ENCODE measurements around the gene RAD51B.

The RAD51B gene

DNA sequence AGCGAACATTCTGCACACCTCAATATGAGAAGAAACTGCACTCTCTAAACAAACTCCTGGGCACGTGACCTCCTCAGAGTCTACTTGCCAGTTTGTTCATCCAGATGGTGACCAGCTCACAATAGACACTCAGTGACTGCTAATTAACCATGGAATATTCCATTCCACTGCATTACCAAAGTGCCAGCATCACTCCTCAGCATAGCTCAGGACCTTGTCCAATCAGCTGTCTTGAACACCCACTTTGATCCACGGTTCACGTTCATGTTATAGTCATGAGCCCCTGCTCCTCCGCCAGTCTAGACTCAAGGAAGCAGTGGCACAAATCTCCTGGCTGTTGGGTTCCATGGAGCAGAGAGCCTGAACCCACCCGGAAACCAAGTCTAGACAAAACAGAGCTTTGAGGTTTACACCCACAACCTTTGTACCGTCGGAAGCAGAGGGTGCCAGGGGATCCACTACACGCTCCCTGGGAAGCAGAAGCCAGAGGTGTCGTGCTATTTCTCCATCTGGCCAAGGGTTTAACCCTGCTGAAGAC, 688.0 kb downstream of the RAD51B start:
- no peak for DNase-seq

DNA sequence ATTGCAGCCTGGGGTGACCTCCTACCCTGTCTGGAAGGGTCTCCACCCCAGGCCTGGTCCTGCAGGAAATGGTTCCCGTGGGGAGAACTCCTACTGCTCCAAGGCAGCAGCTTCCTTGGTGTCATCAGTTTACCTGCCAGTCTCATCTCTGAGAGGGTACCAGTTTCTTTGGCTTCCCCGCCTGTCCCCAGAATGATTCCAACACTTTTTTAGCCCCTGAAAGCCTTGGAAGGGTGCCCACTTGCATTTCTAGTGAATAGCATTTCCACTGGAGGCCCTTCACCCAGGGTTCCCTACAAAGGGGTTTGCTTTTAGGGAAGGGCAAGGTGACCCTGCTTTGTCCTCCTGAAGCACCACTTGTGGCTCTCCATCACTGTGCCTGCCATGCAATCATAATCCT, 689.0 kb downstream of the RAD51B start:
- no peak for DNase-seq

DNA sequence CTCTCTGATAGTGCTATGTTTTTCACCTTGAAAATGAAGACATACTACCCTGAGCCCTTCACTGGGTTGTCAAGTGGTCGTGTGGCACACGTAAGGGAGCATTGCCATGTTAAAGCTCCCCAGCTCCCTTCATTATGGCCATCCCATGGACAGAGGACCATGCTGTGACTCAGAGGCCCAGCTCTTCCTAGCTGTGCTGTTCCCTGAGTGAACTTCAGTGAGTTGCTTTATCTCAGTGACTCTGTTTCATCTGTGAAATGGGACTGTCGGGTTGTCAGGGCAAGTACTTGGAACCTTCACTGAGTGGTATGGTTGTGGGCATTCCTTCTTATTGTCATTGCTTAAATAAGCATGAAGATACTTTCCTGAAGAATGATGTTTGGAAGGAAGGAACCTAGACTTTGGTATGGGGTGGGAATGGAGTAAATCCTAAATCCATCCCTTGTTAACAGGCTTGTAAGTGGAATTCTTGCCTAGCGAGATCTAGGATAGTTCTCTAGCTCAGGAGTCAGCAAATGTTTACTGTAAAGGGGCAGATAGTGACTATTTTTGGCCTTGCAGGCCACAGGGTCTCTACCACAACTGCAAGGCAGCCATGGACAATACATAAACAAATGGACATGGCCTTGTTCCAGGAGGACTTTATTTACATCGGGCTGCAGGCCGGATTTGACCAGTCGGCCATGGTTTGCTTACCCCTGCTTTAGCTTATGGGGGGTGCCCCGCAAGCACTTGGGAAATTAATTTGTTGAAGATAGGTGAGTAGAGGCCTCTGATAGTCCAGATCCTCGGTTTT, 689.8 kb downstream of the RAD51B start:
- DNase-seq: no peak

DNA sequence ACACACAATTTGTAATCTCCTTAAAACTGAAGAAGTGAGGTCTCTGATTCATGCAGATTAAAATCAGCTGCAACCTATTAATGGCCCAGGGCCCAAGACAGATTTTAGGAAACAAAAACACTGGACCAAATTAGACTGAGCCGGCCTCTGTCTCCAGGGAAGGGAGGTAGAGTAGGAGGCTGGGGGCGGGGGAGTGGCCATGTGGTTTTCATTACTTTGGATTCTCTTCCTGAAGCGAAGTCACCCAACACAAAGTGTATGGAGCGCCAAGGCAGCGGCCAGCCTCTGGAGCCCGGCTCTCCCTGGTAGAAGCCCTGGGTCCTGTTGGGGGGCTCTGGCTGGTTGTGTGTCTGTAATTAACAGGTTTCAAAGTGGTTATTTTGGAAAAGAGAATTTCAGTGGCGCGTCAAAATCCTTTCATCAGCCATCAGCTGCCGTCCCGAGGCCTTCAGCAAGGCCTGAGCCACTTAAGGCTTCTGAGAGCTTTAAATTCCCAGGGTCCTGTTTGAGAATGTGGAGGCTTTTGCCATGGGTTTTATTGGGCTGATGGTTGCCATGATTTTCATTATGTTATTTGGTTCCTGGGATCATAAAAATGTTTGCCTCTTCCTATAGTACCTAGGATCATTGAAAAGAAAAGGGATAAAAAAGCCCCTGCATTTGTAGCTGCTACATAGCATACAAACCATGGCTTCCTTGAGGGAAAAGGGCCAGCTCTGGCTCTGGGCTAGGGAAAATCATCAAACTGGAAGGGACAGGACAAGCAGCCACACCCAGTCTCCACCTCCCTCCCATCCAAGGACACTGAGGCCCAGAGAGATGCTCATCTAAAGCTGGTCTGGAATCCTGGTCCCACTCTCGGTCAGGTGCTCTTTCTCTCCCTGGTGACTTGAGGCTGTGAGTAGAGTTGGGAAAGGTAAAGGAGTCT, 690.9 kb downstream of the RAD51B start:
- no peak for DNase-seq

DNA sequence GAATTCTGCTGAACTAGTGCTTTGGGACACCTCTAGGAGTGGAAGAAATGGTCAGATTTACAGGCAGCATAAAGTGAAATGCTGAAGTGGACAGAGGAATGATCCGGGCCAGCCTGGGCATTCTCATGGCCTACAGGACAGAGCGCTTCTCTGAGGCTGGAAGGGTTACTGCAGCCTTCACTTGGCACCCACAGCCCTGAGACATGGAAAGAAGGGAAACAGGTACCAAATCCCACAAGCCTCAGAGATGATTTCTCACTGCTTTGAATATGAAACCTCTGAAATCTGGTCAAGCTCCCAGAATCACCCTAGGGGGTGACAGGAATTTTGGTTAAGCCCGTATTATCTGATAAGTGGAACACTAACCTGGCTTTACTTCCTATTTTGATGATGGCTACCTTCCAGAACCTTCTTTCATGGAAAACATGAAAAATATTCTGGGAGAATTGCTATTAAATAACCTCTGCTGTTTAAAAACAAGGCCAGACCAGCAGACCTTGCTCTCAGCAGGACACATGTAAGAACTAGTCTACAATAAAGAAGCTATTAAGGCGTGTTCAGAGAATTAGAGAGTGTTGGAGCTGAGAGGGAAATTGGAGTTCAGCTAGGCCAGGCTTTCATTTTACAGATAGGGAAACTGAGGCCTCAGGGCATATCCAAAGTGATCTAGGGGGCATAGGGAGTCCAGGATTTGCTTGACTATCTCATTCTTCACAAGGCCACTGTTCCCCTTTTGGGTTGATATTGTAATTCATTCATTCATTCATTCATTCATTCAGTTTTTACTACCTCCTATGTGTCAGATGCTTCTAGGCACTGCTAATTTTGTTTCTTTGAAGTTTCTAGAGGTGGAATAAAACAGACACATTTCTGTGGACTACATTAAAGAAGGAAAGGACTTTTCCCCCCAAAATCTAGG, 691.8 kb downstream of the RAD51B start:
- DNase-seq: no peak

DNA sequence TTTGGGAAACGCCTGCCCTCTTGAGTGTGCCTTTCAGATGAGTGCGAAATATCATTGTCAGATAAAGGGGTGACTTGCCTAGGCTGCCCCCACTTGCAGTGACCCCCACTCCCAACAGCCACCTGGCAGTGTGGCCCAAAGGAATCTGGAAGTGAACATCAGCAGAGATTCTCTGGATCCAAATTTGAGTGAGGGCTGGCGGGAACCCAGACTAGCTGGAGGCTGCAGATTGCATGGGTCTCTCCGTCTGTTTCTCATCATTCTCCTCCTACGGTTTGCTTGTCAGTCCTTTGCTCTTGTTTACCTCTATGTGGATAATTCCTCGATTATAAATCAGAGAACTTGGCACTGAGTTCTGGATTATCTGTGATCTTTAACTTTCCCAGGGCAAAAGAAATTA, 692.5 kb downstream of the RAD51B start:
- DNase-seq: no peak

DNA sequence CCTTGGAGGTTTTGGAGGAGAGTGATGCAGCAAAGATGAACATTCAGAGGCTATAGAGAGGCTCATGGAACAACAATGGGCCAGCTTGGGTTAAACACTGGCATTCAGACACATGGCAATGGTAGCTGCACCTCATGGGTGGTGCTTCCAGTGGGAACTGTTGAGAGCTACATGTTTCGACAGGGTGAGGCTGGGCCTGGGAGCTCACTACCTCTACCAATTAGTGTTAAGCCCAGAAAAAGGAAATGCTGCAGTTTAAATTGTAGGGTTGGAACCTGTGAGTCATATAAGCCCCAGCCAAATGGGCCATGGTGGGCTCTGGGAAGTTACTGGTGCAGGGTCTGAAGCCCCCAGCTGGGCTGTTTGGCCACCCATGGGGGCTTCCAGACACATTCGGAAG, 693.6 kb downstream of the RAD51B start:
- no peak for DNase-seq

DNA sequence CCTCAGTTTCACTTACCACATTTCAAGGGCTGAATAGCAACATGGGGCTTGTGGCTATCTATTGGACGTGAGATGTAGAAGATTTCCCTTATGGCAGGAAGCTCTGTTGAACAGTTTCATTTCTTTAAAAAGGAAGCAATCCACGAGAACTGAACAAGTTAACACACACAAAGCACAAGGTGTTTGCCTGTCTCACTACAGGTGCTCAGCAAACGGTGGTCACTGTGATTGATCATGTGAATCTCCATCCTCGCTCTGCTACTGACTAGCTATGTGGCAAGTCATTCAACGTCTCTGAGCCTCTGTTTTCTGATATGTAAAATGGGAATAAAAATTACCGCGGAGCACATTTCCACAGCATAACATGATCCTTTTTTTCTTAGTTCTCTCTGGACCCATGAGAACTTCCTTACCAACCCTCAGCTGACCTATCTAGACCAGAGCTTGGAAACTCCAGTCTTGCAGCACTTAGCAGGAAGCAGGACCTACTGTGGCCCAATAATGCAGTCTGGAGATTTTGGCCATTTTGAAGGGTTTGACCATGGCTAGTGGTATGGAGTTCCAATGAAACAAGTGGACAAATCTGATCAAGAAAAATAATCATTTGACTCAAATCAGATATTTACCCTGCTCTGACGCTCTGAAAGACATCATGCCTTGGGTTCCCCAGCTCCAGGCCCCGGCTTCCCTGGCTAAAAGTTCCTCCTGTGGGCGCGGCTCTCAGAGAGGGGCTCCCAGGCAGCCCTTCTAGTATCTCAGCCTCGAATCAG, 694.4 kb downstream of the RAD51B start:
- no peak for DNase-seq

DNA sequence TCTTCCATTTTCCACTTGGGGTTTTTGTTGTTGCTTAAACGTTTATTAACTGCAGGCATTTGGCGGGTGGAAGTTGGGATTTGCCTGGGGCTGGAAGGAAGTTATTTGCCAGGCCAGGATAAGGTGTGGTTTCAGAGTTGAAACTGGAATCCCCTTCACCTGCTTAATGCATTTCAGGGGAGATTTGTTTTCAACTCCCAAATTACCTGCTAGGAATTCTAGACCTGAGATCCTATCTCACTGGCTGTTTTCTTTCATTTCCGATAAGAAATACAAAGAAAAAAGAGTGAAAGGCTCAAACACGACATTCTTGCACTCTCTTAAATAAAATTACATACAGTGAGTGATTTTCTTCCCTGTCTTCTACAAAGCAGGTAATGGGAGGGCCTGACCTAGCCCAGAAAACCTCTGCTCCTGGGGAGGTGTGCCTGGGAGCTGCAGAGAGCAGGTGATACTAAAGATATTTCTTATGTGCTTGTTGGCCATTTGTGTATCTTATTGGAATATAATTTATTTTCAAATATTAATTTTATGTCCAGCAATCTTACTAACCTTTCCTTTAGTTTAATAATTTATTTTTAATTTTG, 695.1 kb downstream of the RAD51B start:
- DNase-seq: no peak

DNA sequence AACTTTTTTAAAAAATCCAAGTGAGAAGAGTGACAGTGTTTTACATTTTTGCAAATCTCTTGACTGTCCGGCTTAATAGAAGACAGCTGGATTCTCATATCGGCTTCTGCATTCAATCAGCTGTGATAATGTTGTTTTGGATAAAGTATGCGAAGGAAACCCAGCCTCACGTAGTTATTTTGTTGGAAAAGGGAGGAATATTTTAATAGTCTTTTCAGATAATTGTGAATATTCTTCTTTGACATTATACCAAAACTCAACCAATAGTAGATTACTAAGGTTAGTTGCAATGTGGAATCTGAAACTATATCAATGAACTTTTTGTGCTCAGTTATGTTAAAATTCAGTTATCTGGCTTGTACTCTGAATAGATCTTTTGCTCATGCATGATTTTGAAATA, 696.8 kb downstream of the RAD51B start:
- no peak for DNase-seq

DNA sequence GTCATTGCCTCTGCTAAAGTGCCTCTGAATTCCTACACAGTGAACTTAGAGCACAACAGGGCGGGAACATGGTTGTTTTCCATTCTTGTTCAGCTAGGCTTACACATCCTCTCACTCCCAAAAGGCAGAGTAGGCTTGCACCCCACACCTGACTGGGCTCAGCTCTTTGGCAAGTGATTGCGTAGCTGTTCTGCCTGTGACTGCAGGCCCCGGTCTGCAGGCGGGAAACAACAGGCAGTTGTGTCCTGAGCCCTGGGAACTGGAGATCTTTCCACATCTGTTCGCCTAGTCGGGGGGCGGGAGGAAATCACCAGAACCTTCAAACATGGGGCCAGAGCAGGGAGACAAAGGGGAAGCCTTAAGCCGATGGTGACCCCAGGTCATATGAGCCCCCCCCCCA, 698.6 kb downstream of the RAD51B start:
- no peak for DNase-seq

DNA sequence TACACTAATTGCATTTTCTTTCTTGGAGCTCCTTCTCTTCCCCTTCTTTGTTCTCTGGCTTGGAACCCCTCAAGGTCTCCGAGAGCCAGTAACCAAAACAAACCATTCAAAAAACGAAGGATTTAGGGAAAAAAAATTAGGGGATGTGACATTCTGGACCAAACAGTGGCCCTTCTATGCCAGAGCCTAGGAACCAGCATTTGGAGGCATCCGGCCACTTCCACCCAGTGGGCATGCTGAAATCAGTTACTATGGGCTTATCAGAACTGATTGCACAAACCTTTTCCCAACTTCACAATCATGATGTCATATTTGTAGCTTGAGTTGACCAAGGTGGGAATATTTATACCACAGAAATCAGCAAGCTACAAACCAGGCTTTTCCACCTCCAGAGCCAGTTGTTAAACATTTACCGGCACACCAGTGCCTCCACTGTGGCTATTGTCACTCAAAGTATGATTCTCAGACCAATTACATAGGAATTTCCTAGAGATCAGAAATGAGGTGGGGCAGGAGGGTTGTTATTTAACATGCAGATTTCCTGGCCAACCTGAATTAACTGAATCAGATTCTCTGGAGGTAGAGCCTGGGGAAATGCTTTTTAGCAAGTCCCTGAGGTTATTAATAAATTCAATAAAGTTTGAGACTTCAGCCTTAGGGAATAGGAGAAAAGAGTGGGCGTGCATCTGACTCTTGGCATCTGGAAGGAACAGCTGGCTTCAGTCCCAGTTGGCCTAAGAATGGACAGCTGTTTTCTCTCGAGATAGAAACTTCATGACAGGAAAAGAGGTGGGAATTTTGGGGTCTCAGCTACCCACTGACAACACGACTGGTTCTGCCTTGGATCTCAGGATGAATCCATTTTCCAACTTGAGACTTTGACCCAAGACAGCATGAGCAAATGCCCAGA, 699.4 kb downstream of the RAD51B start:
- DNase-seq: no peak

DNA sequence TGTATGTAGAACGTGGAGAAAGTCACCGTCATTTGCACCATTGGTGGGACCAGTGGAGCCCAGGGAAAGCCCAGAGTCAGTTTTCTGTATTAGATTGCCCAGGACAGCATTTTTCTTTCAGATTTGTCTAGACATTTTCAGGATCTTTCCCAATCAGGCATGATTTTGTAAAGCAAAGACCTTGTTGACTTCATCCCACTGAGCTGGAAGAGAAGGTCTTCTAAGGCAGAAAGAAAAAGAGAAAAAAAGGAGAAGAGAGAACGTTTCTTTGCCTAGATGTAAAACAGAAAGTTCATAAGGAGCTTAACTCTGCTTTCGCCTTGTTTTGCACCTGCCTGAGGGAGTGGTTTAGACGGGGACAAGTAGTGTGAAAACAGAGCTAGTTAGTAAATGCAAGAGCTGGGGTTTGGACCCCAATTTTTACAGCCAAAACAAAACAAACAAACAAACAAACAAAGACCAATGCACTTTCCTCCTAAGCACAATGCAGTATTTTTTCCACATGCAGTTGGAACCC, 700.1 kb downstream of the RAD51B start:
- DNase-seq: no peak

DNA sequence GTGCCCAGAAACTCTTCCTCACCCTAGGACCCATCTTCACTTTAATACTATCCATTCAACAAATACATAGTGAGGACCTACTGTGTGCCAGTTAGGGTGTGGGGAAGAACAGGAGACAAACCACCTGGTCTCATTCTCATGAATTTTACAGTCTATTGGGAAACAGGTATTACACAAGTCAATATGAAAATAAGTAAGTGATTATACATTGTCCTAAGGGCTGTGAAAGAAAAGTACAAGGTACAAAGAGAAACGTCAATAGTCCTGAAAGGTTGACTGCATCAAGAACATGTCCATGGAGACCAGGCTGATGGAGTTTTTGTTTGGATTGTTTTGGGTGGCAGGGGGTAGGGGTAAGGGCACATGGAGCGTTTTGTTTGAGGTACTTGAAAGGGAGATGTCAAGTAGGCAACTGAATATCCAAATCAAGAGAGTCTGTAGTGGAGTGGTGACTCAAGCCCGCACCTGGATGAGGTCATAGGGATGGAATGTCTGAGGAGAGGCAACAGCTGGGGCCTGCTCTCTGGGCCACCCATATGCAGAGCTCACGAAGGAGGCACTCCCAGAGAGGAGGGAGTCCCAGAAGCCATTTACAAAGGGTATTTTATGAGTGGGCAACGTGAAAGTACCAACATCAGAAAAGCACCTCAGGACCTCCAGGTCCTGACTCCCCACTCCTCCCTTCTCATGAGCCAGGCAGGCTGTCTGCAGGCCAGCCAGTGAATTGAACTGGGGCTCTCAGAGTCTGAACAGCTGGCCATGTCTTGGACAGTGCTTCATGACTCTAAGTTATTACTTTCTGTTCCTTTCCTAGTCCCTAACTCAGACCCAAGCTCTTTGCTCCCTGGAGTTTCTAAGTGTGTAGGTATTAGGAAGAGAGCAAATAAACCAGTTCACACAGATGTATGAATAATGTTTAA, 701.3 kb downstream of the RAD51B start:
- DNase-seq: no peak

DNA sequence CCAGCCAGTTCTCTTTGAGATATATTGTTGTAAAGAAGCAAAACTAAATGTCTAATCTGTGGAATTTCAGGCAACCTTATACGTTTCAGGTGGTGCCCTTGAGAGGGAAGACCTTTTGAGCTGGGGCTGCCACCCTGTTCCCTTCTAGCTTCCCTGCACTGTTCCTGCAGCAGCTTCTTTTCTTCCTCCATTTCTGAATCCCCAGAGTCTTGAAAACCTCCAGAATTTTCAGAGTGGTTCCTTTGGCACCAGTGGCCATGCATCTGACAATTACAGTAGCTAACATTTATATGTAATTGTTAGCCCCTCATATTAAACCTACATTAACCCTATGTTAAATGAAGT, 702.0 kb downstream of the RAD51B start:
- DNase-seq: no peak

DNA sequence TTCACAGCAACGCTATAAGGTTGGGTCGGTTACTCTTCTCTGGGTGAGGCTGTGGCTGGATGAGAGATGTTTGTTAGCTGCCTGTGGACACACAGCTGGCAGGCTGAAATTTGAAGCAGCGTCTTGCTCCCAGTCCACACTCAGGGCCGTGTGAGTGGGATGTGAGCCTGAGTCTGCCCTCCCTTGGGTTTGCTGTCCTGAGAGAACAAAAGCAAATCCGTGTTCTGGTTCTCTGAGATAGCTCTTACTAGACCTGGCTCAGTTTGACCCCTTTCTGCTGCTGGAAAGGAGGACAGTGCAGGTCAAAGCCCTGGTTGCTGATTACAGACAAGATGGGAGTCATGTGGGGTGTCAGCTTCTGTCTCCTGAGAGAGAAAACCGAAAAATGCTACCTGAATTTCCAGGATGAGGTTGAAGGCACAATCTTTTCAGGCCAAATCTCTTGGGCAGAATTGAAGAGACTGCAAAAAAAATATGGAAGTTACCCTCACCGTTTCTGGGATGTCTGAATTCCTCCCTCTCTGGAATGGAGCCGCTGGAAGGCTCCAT, 702.5 kb downstream of the RAD51B start:
- no peak for DNase-seq

DNA sequence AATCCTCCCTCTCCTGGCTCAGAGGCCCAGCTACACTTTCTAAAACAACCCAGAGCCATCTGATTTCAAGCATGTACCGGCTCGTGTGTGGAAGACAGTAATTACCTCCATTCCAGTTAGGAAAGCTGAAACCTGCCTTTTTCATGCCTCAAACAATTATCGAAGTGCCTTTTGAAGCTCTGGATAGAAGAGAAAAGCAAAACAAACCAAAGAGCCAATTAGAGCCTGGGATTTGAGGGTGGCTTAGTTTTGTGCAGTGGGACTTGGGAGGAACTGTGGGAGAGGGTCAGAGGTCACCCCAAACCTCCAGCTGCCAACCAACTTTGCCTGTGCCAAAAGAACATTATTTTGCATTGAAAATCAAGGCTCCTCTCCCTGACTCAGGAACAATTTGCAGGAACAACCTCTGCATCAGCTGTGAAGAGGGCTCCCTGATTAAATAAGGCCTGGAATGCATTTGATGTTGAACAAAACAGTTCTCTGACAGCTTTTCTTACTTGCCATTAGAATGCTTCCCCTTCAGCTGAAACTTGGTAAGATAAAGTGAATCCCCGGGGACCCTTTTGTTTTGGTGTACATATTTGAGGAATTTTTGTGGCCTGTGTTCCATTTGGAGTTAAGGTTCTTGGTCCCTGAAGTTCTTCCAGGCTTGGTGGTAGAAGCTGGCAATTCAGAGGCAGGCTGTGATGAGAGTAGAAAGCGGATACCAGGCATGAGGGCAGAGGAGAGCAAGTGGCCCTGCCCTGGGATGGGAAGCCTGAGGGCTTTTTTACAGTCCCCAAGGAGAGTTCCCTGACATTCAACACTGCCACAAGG, 703.1 kb downstream of the RAD51B start:
- DNase-seq: no peak

DNA sequence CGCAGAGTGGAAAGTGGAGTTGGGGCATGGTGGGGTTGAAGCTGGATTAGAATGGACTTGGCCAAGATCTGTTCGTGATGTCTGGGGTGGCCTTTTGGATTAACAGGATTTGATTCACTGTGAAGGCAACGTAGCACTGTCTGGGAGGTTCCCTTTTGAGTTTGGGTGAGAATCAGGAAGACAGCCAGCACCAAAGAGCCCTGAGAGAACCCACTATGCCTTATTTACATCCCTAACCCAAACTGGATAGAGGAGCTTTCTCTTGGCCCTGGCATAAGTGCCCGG, 703.7 kb downstream of the RAD51B start:
- DNase-seq: no peak

All from HCEC 1CT (cell line).